Upper lobe of left lung (tissue), 4 donors: ENCODE data around the gene TAF7.
A peak's percentile ranks its signal among the peaks of the same experiment; 100 is the strongest.

Source experiments
- CTCF ChIP-seq, 6 experiments: fragments of 450-650 bp in 4 of 6; fragments of 200-600 bp in 2 of 6; sonication (generic) in 2 of 6; IDR thresholded peaks; one replicate each; pipeline ENCODE4 v1.5.1; 2016 to 2019; ENCODE audit warnings: antibody characterized with exemption in 6 of 6
- POLR2A ChIP-seq, 4 donors: fragments of 450-650 bp; IDR thresholded peaks; one replicate each; pipeline ENCODE4 v1.5.1; 2016 to 2017; ENCODE audit warnings: antibody characterized with exemption in 4 of 4, mild to moderate bottlenecking in 2 of 4

DNA sequence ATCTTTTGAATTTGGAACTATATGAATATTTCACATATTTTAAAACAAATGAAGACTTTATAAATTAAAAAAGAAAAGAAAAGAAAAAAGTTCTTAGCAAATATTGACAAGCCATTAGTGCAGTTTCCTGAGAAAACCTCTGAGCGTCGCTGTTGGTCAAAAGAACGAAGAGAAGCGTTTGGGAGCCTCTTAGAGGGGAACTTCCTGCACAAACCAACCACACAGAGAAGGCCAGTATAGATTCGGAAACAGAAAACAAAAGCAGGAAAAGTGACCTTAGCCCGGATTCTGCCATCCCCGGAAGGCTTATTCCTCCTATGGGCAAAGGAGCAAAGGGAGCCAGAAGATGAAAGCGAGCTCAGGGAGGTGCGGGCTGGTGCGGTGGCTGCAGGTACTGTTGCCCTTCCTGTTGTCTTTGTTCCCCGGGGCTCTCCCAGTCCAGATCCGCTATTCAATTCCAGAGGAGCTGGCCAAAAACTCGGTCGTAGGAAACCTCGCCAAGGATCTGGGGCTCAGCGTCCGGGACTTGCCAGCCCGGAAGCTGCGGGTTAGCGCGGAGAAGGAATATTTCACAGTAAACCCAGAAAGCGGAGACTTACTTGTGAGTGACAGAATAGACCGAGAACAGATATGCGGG, 39.3 kb upstream of the TAF7 start, which contains the start of gene PCDHGB2:
- peak in 1 of 6 experiments; percentile 8 for TF ChIP-seq CTCF (IDR thresholded peaks at IDR 0.05)
- TF ChIP-seq POLR2A (IDR thresholded peaks at IDR 0.05) = no peak
